PC-3 (cell line): ENCODE data around the gene TMEM11.

ENCODE experiments used
- CTCF ChIP-seq: fragments of 300-600 bp; sonication (generic); conservative IDR thresholded peaks from 2 replicates; pipeline ENCODE4 v1.5.1; 2017; ENCODE audit warnings: antibody characterized with exemption, low read depth, mild to moderate bottlenecking, low read length
- EZH2 ChIP-seq: fragments of 300-600 bp; sonication (generic); IDR thresholded peaks from one replicate; pipeline ENCODE4 v1.6.1; 2017; ENCODE audit warnings: antibody characterized with exemption, mild to moderate bottlenecking, low read length; ENCODE audit not compliant: unreplicated experiment

- TF ChIP-seq CTCF (no peak), EZH2 (no peak)
Measured at GRCh38 chr17:21250854-21251253, 36.9 kb upstream of the TMEM11 start.
